HG03469 (cell line): Measurements from ENCODE around the gene ABL1.

Experiments
- ATAC-seq: cut with Tn5 transposase; IDR thresholded peaks from one replicate; pipeline ENCODE4 v1.9.1; 2021; ENCODE audit warnings: mild to moderate bottlenecking, moderate library complexity, moderate number of reproducible peaks; ENCODE audit not compliant: unreplicated experiment

Gene ABL1

GRCh38 chr9:130824643-130825350 is 10.3 kb upstream of the ABL1 start:
- ATAC-seq, result no peak

DNA sequence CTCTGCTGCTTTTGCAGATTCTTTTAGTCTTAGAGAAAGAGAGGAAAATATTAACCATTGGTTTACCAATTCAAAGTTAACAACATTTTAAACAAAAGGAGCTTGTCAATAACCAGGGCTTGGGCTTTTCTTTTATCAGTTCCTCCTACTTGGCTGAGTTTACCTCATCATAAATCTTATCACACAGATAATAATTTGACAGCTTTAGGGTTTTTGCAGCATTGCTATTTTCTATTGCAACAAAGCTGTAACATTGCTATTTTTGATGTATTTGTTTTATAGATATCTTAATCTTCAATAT is 9.8 kb upstream of the ABL1 start:
- no peak for ATAC-seq

GRCh38 chr9:130825809-130826208 is 9.2 kb upstream of the ABL1 start:
- ATAC-seq, result no peak

GRCh38 chr9:130829762-130830161 is 5.3 kb upstream of the ABL1 start:
- ATAC-seq, result no peak

GRCh38 chr9:130830231-130830760 is 4.8 kb upstream of the ABL1 start:
- no peak for ATAC-seq

DNA sequence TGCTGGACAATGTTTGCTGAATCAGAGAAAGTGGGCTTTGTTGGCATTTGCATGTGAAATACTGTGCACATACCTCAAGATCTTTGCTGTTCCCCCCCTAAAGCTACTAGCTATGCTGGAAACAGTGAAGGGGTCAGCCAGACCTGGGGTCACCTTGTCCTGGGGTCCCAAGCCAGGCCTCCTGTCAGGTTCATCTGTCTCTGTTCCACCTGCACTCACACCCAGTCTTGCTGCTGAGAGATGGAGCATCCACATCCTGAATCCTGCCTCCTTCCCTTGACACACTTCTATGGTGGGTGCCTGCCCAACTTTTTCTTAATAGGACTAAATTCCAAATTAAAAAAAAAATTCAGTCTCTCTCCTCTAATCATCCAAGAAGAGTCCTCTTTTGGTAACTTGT is 4.0 kb upstream of the ABL1 start:
- ATAC-seq, result no peak

GRCh38 chr9:130833031-130833990 is 1.7 kb upstream of the ABL1 start:
- ATAC-seq, result no peak

GRCh38 chr9:130835441-130836298 is 616 bp downstream of the ABL1 start:
- no peak for ATAC-seq

- ATAC-seq, result no peak
Measured at GRCh38 chr9:130837002-130837511, 2.0 kb downstream of the ABL1 start.

- ATAC-seq, result no peak
Measured at GRCh38 chr9:130837643-130838042, 2.6 kb downstream of the ABL1 start.

- ATAC-seq, result no peak
Measured at GRCh38 chr9:130839132-130840111, 4.4 kb downstream of the ABL1 start.

DNA sequence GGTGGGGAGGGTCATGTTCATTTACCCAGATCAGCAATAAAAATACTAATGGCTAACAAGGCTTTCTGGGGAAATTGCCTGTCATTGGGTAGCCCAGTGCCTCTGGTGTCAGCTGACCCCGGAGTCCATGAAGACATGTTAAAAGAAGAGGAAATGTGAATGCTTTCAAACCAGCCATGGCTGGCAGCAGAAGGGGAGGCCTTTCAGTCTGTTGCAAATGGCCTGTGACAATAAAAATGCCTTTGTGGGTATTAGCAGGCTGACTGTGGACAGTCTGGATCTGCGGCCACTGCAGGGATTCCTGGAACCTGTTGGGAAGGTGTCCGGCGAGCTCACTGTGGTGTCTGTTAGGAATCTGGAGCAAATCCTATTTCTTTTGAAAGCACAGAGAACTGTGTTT is 7.5 kb downstream of the ABL1 start:
- ATAC-seq, result no peak

DNA sequence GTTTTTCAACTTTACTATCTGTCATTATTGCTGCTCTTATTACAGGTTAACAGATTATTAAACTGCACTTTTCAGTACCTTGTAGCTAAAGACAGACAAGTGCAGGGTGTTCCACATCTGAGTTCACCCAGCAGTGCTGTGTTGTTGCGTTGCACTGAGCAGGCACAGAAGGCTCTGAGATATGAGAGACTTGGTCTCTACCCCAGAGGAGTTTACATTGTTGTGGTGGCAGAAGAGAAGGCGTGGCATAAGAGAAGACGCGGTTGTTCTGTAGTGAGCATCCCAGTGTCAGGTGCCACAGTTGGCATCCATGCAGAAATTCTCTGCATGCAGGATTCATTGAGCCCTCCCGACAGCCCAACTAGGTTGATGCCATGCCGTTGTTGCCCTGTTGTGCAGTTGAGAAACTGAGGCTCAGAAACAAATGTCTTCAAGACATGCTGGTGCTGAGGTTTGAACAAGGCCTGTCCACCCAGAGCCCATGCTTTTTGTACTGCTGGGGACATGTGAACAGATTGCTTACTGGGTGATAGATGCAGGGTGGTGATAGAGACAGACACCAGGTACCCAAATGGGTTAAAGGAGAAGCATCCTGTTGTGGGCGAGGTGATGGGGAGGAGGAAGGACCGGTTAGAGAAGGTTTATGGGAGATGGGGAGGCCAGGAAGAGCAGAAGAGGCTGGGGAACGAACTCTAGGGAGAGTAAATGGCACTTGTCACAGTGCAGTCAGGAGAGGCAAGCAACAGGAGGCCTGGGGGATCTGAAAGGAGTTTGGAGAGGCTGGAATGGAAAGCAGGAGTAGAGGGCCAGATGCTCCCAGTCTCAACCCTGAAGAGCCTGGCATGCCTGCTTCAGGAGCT is 8.2 kb downstream of the ABL1 start:
- no peak for ATAC-seq

GRCh38 chr9:130844044-130844451 is 9.0 kb downstream of the ABL1 start:
- ATAC-seq, result no peak

GRCh38 chr9:130845254-130845653 is 10.2 kb downstream of the ABL1 start:
- ATAC-seq, result no peak

DNA sequence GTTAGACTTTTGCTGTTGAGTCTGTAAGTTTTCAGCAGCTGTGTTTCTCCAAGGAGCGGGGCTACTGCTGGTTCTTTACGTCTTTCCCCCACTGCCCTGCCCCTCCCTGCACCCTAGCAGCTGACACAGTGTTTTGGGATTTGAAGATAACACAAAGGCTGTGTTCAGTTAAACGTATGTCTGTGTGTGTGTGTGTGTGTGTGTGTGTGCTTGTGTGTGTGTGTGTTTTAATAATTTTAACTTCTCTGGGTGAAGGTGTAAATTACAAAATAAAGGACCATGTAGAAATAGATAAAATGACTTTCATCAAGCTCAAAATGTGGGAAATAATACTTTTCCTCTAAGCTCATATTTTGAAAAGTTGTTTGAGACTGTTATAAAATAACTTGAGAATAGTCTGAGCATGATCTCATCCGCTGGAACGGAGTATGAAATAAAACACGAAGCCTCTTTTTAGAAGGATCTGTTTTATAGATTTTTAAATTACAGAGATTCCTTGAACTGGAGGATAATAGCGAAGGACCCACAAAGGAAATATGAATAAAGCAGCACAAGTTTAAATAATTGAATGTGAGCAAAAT is 10.9 kb downstream of the ABL1 start:
- no peak for ATAC-seq

- no peak for ATAC-seq
Measured at GRCh38 chr9:130846487-130847305, 11.6 kb downstream of the ABL1 start.
